Measurements from ENCODE around the gene MPEG1. TPM values are rescaled to one million over a fixed set of nuclear protein-coding genes. Genes with fewer than 3 reads are reported as not detected.

MPEG1 gene
- total RNA-seq, 1 experiment from 2014 or later, result not detected

- Histone ChIP-seq H3K56ac (ENCODE audit: insufficient read length, low read depth, low read length) (no peak overlapping the region), H2AK5ac (ENCODE audit: insufficient read length, low read length) (no peak overlapping the region), H2BK5ac (ENCODE audit: insufficient read length, low read length) (no peak overlapping the region), H2BK12ac (ENCODE audit: insufficient read length, low read depth, low read length) (no peak overlapping the region), H4K20me1 (ENCODE audit: control insufficient read depth, insufficient read depth, insufficient read length) (no peaks in the 10 kb centered on the region), H3K4ac (ENCODE audit: low read depth, low read length) (no peak overlapping the region), H4K5ac (ENCODE audit: insufficient read length, low read depth, low read length) (no peak overlapping the region), H2BK20ac (ENCODE audit: low read depth, low read length, poor library complexity, severe bottlenecking) (no peak overlapping the region), H3K9ac (ENCODE audit: extremely low read depth, insufficient read length, low read length) (no peak overlapping the region), H3K79me1 (ENCODE audit: insufficient read depth, low read depth, low read length, poor library complexity, severe bottlenecking) (no peaks in the 10 kb centered on the region), H3K4me1 (ENCODE audit: insufficient read depth, low read length) (no peaks in the 10 kb centered on the region), H3K9me3 (ENCODE audit: control insufficient read depth, low read depth, low read length) (no peaks in the 10 kb centered on the region), H3K4me2 (ENCODE audit: insufficient read depth, insufficient read length, low read length) (no peak overlapping the region), H3K23me2 (ENCODE audit: insufficient read length, low read depth, low read length, poor library complexity, severe bottlenecking) (no peaks in the 10 kb centered on the region), H3T11ph (ENCODE audit: low read length) (no peak overlapping the region), H4K91ac (ENCODE audit: insufficient read length, low read depth, low read length) (no peak overlapping the region), H3K23ac (ENCODE audit: insufficient read length, low read depth, low read length) (no peak overlapping the region), H4K8ac (replicated peaks; ENCODE audit: insufficient read length, low read depth, low read length) (no peak overlapping the region), H3K18ac (ENCODE audit: insufficient read length, low read depth, low read length) (no peak overlapping the region), H3K14ac (ENCODE audit: insufficient read depth, low read length) (no peak overlapping the region), H3K27me3 (ENCODE audit: insufficient read depth, low read length) (no peaks in the 10 kb centered on the region), H3K27ac (ENCODE audit: insufficient read length, low read depth, low read length) (no peak overlapping the region), H2BK15ac (ENCODE audit: low read depth, low read length) (no peak overlapping the region), H3K79me2 (ENCODE audit: insufficient read depth, low read length) (no peaks in the 10 kb centered on the region), H2AFZ (ENCODE audit: low read length) (no peak overlapping the region), H2BK120ac (ENCODE audit: low read depth, low read length, poor library complexity, severe bottlenecking) (no peak overlapping the region)
- Mint-ChIP-seq H3K27ac (no peak overlapping the region), H3K4me3 (no peak overlapping the region), H3K36me3 (ENCODE audit: insufficient read depth in 1 of 3, low read depth in 3 of 3) (no peaks in the 10 kb centered on the region), H3K27me3 (ENCODE audit: low read depth) (no peaks in the 10 kb centered on the region), H3K4me1 (no peaks in the 10 kb centered on the region), H3K9me3 (no peaks in the 10 kb centered on the region)
- no peak for DNase-seq
- TF ChIP-seq CTCF (conservative IDR thresholded peaks at IDR 0.05), result no peak
- no CpG with 5 or more reads among the region's 2 CpGs for WGBS (ENCODE audit: extremely low coverage, insufficient read length, low lambda C conversion rate)
These were observed 1.6 kb upstream of the MPEG1 start for GRCh38 chr11:59214141-59214893.
